Measurements from ENCODE around the gene CACNG4.

DNA sequence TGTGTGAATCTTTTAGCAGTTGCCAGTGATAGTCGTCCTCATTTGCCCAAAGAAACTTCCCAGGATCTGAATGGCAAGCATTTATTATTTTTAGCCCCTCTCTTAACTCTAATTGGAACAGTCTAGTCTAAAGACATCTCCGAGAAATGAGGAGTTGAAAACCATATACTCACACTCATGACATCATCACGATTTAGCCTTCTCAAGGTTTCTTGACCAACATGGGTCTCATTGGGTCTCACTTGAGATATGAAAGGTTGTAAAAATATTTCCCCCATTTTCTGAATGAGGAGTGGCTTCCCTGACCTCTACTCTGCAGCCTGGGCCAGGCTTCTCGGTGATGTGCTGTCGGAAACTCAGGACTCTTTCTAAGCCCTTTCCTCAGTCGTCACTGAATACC lies 42.8 kb downstream of the CACNG4 start:
- TF ChIP-seq, protein P1, sequence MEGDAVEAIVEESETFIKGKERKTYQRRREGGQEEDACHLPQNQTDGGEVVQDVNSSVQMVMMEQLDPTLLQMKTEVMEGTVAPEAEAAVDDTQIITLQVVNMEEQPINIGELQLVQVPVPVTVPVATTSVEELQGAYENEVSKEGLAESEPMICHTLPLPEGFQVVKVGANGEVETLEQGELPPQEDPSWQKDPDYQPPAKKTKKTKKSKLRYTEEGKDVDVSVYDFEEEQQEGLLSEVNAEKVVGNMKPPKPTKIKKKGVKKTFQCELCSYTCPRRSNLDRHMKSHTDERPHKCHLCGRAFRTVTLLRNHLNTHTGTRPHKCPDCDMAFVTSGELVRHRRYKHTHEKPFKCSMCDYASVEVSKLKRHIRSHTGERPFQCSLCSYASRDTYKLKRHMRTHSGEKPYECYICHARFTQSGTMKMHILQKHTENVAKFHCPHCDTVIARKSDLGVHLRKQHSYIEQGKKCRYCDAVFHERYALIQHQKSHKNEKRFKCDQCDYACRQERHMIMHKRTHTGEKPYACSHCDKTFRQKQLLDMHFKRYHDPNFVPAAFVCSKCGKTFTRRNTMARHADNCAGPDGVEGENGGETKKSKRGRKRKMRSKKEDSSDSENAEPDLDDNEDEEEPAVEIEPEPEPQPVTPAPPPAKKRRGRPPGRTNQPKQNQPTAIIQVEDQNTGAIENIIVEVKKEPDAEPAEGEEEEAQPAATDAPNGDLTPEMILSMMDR (IDR thresholded peaks at IDR 0.05; ENCODE audit: low read depth, low read length, poor library complexity, severe bottlenecking): no peak
- no peak for TF ChIP-seq EZH2phosphoT487 (IDR thresholded peaks at IDR 0.05; ENCODE audit: borderline replicate concordance, low read length)
